NCI-H82 treated with DMSO at 0.1 percent for 48 hours (cell line): Measurements from ENCODE around the gene MEGF11.
"Not testable (repeated sequence)": the region's sequence is repeated elsewhere in the genome, so short reads cannot be mapped to it uniquely, and the experiment has no call there.

Experiments used
- DNase-seq: peaks from one replicate; lab custom pipeline; 2025; ENCODE audit not compliant: unreplicated experiment; lab: John Stamatoyannopoulos, UW

Gene MEGF11

DNA sequence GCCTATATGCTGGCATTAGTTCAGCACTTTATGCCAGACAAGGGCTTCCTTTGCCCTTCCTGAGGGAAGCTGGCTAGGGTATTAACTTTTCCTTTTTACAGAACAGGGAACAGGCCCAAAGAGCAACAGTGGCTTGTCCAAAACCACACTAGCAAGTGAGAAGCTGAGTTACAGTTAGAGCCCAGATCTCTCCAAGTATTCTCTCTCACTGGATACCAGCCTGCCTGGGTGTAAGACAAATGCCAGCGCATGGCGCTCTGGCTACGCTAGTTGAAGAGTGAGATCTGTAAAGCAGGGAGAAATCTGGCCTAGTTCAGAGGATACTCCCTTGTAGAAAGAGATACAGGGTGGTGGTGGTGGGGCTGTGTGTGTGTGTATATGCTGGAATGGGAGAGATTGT, 345.9 kb downstream of the MEGF11 start:
- no peak for DNase-seq

GRCh38 chr15:65906396-65906795, 347.2 kb downstream of the MEGF11 start:
- no peak for DNase-seq

DNA sequence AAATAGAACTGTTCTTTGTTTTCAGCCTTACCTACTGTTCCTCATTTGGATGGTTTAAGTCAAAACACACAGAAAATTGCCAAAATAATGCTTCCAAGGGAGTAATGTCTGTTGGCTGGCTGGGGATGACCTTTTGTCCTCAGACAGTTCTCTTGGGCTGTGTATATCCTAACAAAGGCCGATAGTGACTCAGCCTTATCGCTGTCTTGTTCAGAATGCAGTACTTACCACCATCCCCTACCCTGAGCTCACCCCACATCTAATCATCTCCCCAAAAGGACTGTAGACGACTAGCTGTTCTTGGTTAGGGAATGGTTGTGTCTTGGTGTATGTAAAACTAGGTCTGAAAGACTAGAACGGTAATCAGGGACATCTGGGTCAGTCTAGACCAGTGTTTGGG, 349.2 kb downstream of the MEGF11 start:
- no peak for DNase-seq

- no peak for DNase-seq
Observed at GRCh38 chr15:65903296-65904073, 350.1 kb downstream of the MEGF11 start.

GRCh38 chr15:65902373-65902772, 351.2 kb downstream of the MEGF11 start:
- DNase-seq: no peak

DNA sequence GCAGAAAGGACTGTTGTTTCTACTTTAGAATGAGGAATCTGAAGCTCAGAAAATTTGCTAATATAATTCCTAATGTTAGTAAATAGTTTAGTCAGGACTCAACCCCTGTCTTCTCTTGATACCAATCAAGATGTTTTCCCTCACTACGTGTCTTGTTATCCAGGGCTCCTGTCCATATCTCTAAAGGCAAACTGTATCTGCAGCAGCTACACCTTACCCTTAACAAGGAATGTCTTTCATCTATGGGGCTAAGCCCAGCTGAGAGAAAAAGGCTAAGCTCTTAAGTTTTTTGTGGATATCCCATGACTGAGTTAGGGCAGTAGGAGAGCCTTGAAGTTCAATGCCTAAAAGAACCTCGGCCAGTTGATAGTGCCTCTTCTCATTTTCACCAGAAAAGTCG, 351.7 kb downstream of the MEGF11 start:
- no peak for DNase-seq

GRCh38 chr15:65901336-65901735, 352.2 kb downstream of the MEGF11 start:
- DNase-seq: no peak

GRCh38 chr15:65900488-65900887, 353.1 kb downstream of the MEGF11 start:
- no peak for DNase-seq

GRCh38 chr15:65896236-65896635, 357.3 kb downstream of the MEGF11 start:
- DNase-seq: no peak

- DNase-seq: no peak
Observed at GRCh38 chr15:65893060-65893459, 360.5 kb downstream of the MEGF11 start.

DNA sequence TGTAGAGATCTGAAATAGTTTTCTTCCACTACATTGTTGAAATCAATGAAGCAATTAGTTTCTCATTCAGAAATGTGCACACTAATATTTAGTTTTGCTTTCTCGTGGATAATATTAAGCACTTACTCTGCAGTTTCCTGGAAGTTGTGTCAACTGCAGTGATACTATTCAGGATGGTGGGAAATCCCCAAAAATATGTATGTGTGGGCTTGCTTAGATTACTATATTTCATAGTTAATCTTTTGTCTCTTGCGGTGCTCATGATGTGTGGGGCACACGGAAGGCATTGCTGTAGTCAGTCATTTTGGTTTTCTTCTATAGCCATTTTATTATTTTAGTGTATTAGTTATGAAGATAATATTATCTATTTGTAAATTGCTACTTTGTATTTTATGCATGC, 364.6 kb downstream of the MEGF11 start:
- DNase-seq: no peak

DNA sequence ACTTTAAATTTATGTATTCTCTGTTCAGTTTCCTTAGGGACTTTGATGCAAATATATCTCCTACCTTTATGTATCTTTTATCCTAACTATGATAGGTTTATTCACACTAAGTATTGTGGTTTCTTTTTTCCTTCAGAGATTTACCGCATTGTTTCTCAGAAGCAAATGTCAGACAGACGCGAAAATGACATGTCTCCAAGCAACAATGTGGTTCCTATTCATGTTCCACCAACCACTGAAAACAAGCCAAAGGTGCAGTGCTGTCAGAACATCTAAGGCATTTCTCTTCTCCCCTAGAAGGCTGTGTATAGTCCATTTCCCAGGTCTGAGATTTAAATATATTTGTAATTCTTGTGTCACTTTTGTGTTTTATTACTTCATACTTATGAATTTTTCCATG, 366.0 kb downstream of the MEGF11 start:
- DNase-seq: no peak

DNA sequence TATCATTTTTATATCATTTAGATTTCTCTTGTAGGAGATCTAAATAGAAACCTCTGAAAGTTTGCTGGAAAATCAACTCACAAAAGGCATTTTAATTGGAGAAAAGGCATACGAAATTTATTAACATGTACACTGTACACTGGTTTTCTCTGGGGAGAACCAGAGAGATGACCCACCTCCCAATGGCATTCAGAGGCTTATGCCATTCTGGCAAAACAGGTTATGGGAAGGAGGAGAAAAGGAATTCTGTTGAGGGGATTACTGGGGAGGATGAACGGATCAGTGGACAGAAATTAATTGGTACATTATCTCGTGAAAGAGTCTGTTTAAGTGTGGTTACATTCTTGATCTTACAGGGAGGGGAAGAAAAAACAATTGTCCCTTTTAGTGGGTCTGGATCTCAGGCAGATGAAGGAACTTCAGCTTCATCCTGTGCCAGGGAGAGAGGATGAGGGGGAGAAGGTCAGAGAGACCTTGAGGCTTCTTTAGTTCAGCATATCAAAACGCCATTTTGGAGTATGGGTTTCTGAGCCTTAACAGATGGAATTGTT, 367.8 kb downstream of the MEGF11 start:
- peak; percentile 12 for DNase-seq

GRCh38 chr15:65884511-65884910, 369.0 kb downstream of the MEGF11 start:
- no peak for DNase-seq

GRCh38 chr15:65883571-65883970, 370.0 kb downstream of the MEGF11 start:
- DNase-seq: no peak

DNA sequence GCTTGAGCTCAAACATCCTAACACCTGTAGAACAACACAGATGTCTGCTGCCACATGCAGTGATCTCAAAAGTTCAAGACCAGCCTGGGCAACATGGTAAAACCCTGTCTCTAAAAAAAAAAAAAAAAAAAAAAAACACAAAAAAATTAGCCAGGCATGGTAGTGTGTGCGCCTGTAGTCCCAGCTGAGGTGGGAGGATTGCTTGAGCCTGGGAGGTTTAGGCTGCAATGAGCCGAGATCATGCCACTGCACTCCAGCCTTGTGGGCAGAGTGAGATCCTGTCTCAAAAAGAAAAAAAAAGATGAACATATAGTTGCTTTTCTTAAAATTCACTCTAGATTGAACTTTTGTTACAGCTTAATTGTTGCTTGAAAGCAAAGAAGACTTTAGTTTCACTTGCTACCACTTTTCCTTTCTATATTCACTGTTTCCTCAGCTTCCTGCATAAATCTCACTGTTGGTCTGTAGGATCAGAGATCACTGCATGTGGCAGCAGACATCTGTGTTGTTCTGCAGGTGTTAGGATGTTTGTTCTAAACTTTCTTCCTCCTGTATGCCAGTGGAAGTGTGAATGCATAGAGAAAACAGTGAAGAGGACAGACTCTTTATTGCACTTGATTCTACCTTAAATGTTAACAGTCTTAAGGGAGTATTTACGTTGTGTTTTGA, 371.6 kb downstream of the MEGF11 start:
- DNase-seq: no peak

DNA sequence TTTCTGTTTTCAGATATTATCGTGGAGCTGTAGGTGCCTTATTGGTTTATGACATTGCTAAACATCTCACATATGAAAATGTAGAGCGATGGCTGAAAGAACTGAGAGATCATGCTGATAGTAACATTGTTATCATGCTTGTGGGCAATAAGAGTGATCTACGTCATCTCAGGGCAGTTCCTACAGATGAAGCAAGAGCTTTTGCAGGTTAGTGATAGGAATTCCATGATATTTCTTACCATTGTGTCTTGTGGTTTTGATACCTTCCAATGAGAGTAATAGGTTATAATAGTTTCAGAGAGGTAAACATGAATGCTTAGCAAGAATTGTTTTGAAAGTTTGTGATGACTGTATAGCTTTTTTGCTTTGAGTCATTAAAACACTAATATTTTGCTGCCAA, 375.8 kb downstream of the MEGF11 start:
- DNase-seq: no peak

DNA sequence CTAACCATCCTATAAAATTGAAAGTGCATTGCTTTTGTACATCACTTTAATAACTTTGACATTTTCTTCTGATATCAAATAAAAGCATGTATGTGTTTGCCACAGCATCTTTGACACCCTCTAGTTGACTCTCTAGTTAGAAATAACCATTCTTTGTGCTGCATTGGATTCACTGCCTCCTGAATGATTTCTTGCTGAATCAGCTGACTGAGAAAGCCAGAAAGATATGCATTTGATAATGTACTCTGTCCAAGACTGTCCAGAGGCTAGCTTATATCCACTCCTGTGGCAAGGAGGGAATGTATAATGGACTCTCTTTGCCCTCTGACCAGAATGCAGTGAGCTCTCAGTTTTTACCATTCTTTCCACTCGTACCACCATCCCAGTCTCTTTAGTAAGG, 378.1 kb downstream of the MEGF11 start:
- DNase-seq: no peak

GRCh38 chr15:65873256-65873655, 380.3 kb downstream of the MEGF11 start:
- no peak for DNase-seq

- not testable (repeated sequence) for DNase-seq
Observed at GRCh38 chr15:65872596-65872995, 381.0 kb downstream of the MEGF11 start.

GRCh38 chr15:65871886-65872285, 381.7 kb downstream of the MEGF11 start:
- DNase-seq: not testable (repeated sequence)

- DNase-seq: peak; percentile 21
Observed at GRCh38 chr15:65870889-65871533, 382.5 kb downstream of the MEGF11 start.
